CD4-positive, alpha-beta memory T cell (primary cell): ENCODE measurements around the gene GSTO2. TPM values are rescaled to one million over a fixed set of nuclear protein-coding genes. Genes with fewer than 3 reads are reported as not detected.
A peak's percentile ranks its signal among the peaks of the same experiment; 100 is the strongest.

Experiments used
- CTCF ChIA-PET: fragments of 350-600 bp; sonication (Branson Sonifier 250); formaldehyde crosslinking; loops from one replicate; lab custom pipeline; 2021; ENCODE audit warnings: inconsistent platforms; ENCODE audit not compliant: partially characterized antibody; lab: Charles Lee
- POLR2A ChIA-PET: fragments of 350-600 bp; sonication (Branson Sonifier 250); formaldehyde crosslinking; loops from one replicate; lab custom pipeline; 2021; ENCODE audit not compliant: partially characterized antibody; lab: Charles Lee
- DNase-seq, 5 donors: peaks; one replicate each; pipeline versions ENCODE4 v3.0.0 to v3.0.0-alpha.2; 2020 to 2022; ENCODE audit warnings: mixed read lengths in 1 of 5
- H3K27ac ChIP-seq: one replicate; pipeline ENCODE4 v1.7.0; 2013; ENCODE audit warnings: low read depth, low read length
- H3K27me3 ChIP-seq: 2 replicates; pipeline ENCODE4 v1.7.0; 2013; ENCODE audit warnings: mild to moderate bottlenecking, low read length, moderate library complexity; ENCODE audit not compliant: insufficient read depth
- H3K36me3 ChIP-seq: 2 replicates; pipeline ENCODE4 v1.7.0; 2013; ENCODE audit warnings: mild to moderate bottlenecking, low read length, moderate library complexity; ENCODE audit not compliant: insufficient read depth
- H3K4me1 ChIP-seq: 2 replicates; pipeline ENCODE4 v1.7.0; 2013; ENCODE audit warnings: mild to moderate bottlenecking, low read length, moderate library complexity; ENCODE audit not compliant: insufficient read depth
- H3K4me3 ChIP-seq, 2 donors: one replicate each; pipeline ENCODE4 v1.7.0; 2013; ENCODE audit warnings: low read length in 2 of 2, mild to moderate bottlenecking in 1 of 2
- H3K9me3 ChIP-seq, 2 donors: one replicate each; pipeline ENCODE4 v1.7.0; 2013; ENCODE audit warnings: low read length in 2 of 2, control low read depth in 1 of 2; ENCODE audit not compliant: control insufficient read depth in 1 of 2
- H3K27ac Mint-ChIP-seq, 7 donors: one replicate each; pipeline ENCODE4 v1.8.0; 2020 to 2021; ENCODE audit warnings: mixed read lengths in 7 of 7, mild to moderate bottlenecking in 6 of 7, inconsistent platforms in 3 of 7, moderate library complexity in 3 of 7
- H3K27me3 Mint-ChIP-seq, 2 donors: one replicate each; pipeline ENCODE4 v1.8.0; 2020 to 2021; ENCODE audit warnings: mixed read lengths in 2 of 2
- H3K36me3 Mint-ChIP-seq, 2 donors: one replicate each; pipeline ENCODE4 v1.8.0; 2020 to 2021; ENCODE audit warnings: mixed read lengths in 2 of 2, inconsistent platforms in 1 of 2, mild to moderate bottlenecking in 1 of 2
- H3K4me1 Mint-ChIP-seq, 4 donors: one replicate each; pipeline ENCODE4 v1.8.0; 2020 to 2021; ENCODE audit warnings: mixed read lengths in 4 of 4, mild to moderate bottlenecking in 1 of 4
- H3K4me3 Mint-ChIP-seq, 8 donors: one replicate each; pipeline ENCODE4 v1.8.0; 2020 to 2021; ENCODE audit warnings: mixed read lengths in 8 of 8, mild to moderate bottlenecking in 7 of 8, moderate library complexity in 6 of 8, inconsistent platforms in 3 of 8
- H3K9me3 Mint-ChIP-seq, 8 donors: one replicate each; pipeline ENCODE4 v1.8.0; 2020 to 2021; ENCODE audit warnings: mixed read lengths in 8 of 8, mild to moderate bottlenecking in 5 of 8, inconsistent platforms in 3 of 8, moderate library complexity in 1 of 8
- intact Hi-C: fragments of 100-400 bp; cut with micrococcal nuclease; formaldehyde crosslinking; loops from one replicate; pipeline ENCODE4 v1.15.1; 2023
- polyA plus RNA-seq, 2 donors: library from polyadenylated mRNA; unstranded; fragments of 300-500 nt; fragmentation: Illumina TruSeq; gene quantifications; one replicate each; pipeline ENCODE4 v1.2.3, GENCODE V29; 2021
- total RNA-seq, 2 experiments: library from RNA; stranded (reverse); gene quantifications; one replicate each; pipeline ENCODE4 v1.2.3, GENCODE V29; 2021

GSTO2 gene
- total and polyA plus RNA-seq, 4 experiments from 2014 or later = 0.94 to 2.3 (median 1.4) TPM

GRCh38 chr10:104253106-104253505, 15.9 kb upstream of the GSTO2 start:
- peak overlapping the region in 7 of 8 donors; percentile 13 to 99 (median 84) for H3K4me3 Mint-ChIP-seq
- H3K36me3 ChIP-seq = no peaks in the 10 kb centered on the region
- intact Hi-C loops = no loop called here

GRCh38 chr10:104253606-104254410, 15.2 kb upstream of the GSTO2 start:
- Histone ChIP-seq H3K4me3 (peak overlapping the region; percentile 45 to 56), H3K27ac (peak overlapping the region; percentile 75), H3K27me3 (no peaks in the 10 kb centered on the region), H3K36me3 (peaks cover under 1% of the 10 kb centered on the region), H3K9me3 (no peaks in the 10 kb centered on the region), H3K4me1 (peaks cover 37% of the 10 kb centered on the region)
- Mint-ChIP-seq H3K4me1 (peaks cover 28 to 45% (median 36%) of the 10 kb centered on the region in 4 donors), H3K27me3 (peaks cover under 1 to 2% of the 10 kb centered on the region in 2 donors), H3K9me3 (no peaks in the 10 kb centered on the region), H3K36me3 (peaks cover 8 to 19% of the 10 kb centered on the region in 2 donors), H3K4me3 (peak overlapping the region; percentile 84 to 99 (median 98)), H3K27ac (peak overlapping the region; percentile 38 to 97 (median 93))
- no peak for DNase-seq
- intact Hi-C loops = loop anchor here (1.0 kb wide), 1 partner anchor 22 kb away; the partner anchor contains the start of gene CFAP43
- POLR2A ChIA-PET = interaction anchor here (1.0 to 3.3 kb wide), 8 partner anchors 10 to 132 kb away, joined by 3 to 59 read pairs (median 13); partner anchors contain the start of genes CFAP43, GSTO2, ITPRIP and SFR1
- CTCF ChIA-PET = interaction anchor here (1.0 to 6.3 kb wide), 11 partner anchors 8 to 133 kb away, joined by 3 to 73 read pairs (median 4); partner anchors contain the start of gene GSTO2

More at GRCh38 chr10:104253106-104253505, 15.9 kb upstream of the GSTO2 start:
- Histone ChIP-seq H3K27ac (no peak overlapping the region), H3K4me3 (no peak overlapping the region), H3K9me3 (no peaks in the 10 kb centered on the region), H3K4me1 (peaks cover 30% of the 10 kb centered on the region), H3K27me3 (no peaks in the 10 kb centered on the region)
- peaks cover 23 to 38% (median 29%) of the 10 kb centered on the region in 4 donors for H3K4me1 Mint-ChIP-seq
- no peak for DNase-seq
- POLR2A ChIA-PET = interaction anchor here (1.0 to 3.2 kb wide), 3 partner anchors 11 to 21 kb away, joined by 5 to 15 read pairs (median 12); partner anchors contain the start of gene GSTO2
- peaks cover 4 to 13% of the 10 kb centered on the region in 2 donors for H3K36me3 Mint-ChIP-seq
- H3K27ac Mint-ChIP-seq = peak overlapping the region in 2 of 7 donors; percentile 37 to 82
- H3K9me3 Mint-ChIP-seq = no peaks in the 10 kb centered on the region
- CTCF ChIA-PET = interaction anchor here (1.0 to 6.3 kb wide), 4 partner anchors 17 to 132 kb away, joined by 3 to 73 read pairs (median 5); no protein-coding TSS in a partner anchor
- H3K27me3 Mint-ChIP-seq = peaks cover 3 to 5% of the 10 kb centered on the region in 2 donors

GRCh38 chr10:104254493-104255310, 14.3 kb upstream of the GSTO2 start, which contains the start of gene GSTO1:
TSS of gene GSTO1 (plus strand) at chr10:104254892. CDS start at chr10:104254929, 37 bp downstream.
- Histone ChIP-seq H3K4me3 (peak within 1 kb of the TSS; percentile 45 to 56), H3K27me3 (no peaks in the 10 kb centered on the region), H3K9me3 (no peaks in the 10 kb centered on the region), H3K36me3 (peaks cover 6% of the 10 kb centered on the region), H3K4me1 (peaks cover 46% of the 10 kb centered on the region), H3K27ac (peak within 1 kb of the TSS; percentile 75)
- peak within 1 kb of the TSS; percentile 84 to 99 (median 98) for H3K4me3 Mint-ChIP-seq
- POLR2A ChIA-PET = interaction anchor here (0.6 to 3.3 kb wide), 11 partner anchors 9 to 334 kb away, joined by 3 to 59 read pairs (median 11); partner anchors contain the start of genes CFAP43, GSTO2, ITPRIP and SFR1
- H3K4me1 Mint-ChIP-seq = peaks cover 36 to 54% (median 44%) of the 10 kb centered on the region in 4 donors
- H3K9me3 Mint-ChIP-seq = no peaks in the 10 kb centered on the region
- CTCF ChIA-PET = interaction anchor here (1.0 to 6.3 kb wide), 13 partner anchors 8 to 134 kb away, joined by 3 to 73 read pairs (median 4); partner anchors contain the start of genes CFAP43, GSTO2 and ITPRIP
- peaks cover 8 to 28% of the 10 kb centered on the region in 2 donors for H3K36me3 Mint-ChIP-seq
- intact Hi-C loops = loop anchor here (1.0 kb wide), 1 partner anchor 22 kb away; the partner anchor contains the start of gene CFAP43
- peak within 1 kb of the TSS; percentile 82 to 98 (median 96) for H3K27ac Mint-ChIP-seq
- peak in 4 of 5 donors; percentile 22 to 62 (median 31) for DNase-seq
- H3K27me3 Mint-ChIP-seq = peaks cover 0 to 2% of the 10 kb centered on the region in 2 donors

GRCh38 chr10:104255311-104255981, 13.5 kb upstream of the GSTO2 start:
- no peaks in the 10 kb centered on the region for H3K27me3 Mint-ChIP-seq
- peak in 2 of 5 donors; percentile 24 to 29 for DNase-seq
- peaks cover 43 to 62% (median 52%) of the 10 kb centered on the region in 4 donors for H3K4me1 Mint-ChIP-seq
- Histone ChIP-seq H3K27ac (peak overlapping the region; percentile 75), H3K27me3 (no peaks in the 10 kb centered on the region), H3K9me3 (no peaks in the 10 kb centered on the region), H3K36me3 (peaks cover 6% of the 10 kb centered on the region), H3K4me3 (peak overlapping the region; percentile 45 to 56), H3K4me1 (peaks cover 54% of the 10 kb centered on the region)
- ChIA-PET CTCF (interaction anchor here (1.0 to 6.3 kb wide), 10 partner anchors 7 to 95 kb away, joined by 3 to 73 read pairs (median 4); partner anchors contain the start of genes CFAP43 and ITPRIP), POLR2A (interaction anchor here (0.6 to 3.3 kb wide), 11 partner anchors 9 to 134 kb away, joined by 3 to 59 read pairs (median 11); partner anchors contain the start of genes CFAP43, GSTO2, ITPRIP and SFR1)
- peak overlapping the region; percentile 82 to 97 (median 96) for H3K27ac Mint-ChIP-seq
- peaks cover 15 to 36% of the 10 kb centered on the region in 2 donors for H3K36me3 Mint-ChIP-seq
- H3K4me3 Mint-ChIP-seq = peak overlapping the region; percentile 84 to 99 (median 98)
- no peaks in the 10 kb centered on the region for H3K9me3 Mint-ChIP-seq
- intact Hi-C loops = no loop called here

GRCh38 chr10:104256335-104256961, 12.5 kb upstream of the GSTO2 start:
- Histone ChIP-seq H3K4me3 (peak overlapping the region in 1 of 2 donors; percentile 56), H3K36me3 (peaks cover 9% of the 10 kb centered on the region), H3K27me3 (no peaks in the 10 kb centered on the region), H3K9me3 (no peaks in the 10 kb centered on the region), H3K27ac (peak overlapping the region; percentile 75), H3K4me1 (peaks cover 64% of the 10 kb centered on the region)
- Mint-ChIP-seq H3K9me3 (no peaks in the 10 kb centered on the region), H3K27ac (peak overlapping the region; percentile 82 to 97 (median 96)), H3K36me3 (peaks cover 23 to 46% of the 10 kb centered on the region in 2 donors), H3K4me3 (peak overlapping the region; percentile 84 to 99 (median 98)), H3K4me1 (peaks cover 51 to 72% (median 61%) of the 10 kb centered on the region in 4 donors), H3K27me3 (no peaks in the 10 kb centered on the region)
- intact Hi-C loops = loop anchor here (1.0 kb wide), 1 partner anchor 12 kb away; no protein-coding TSS in a partner anchor
- CTCF ChIA-PET = interaction anchor here (0.7 to 6.3 kb wide), 7 partner anchors 8 to 94 kb away, joined by 3 to 73 read pairs (median 4); no protein-coding TSS in a partner anchor
- POLR2A ChIA-PET = interaction anchor here (1.1 to 3.3 kb wide), 4 partner anchors 11 to 135 kb away, joined by 3 to 59 read pairs (median 16); partner anchors contain the start of genes GSTO2 and SFR1
- peak in 2 of 5 donors; percentile 29 to 50 for DNase-seq
